HTR-8/SVneo (cell line): Measurements from ENCODE around the gene PYGM.
A peak's percentile ranks its signal among the peaks of the same experiment; 100 is the strongest.

Source experiments
- DNase-seq: peaks from one replicate; pipeline ENCODE4 v3.0.0; 2011; ENCODE audit warnings: low spot score, mixed read lengths; ENCODE audit not compliant: insufficient read length
- FAIRE-seq: peaks from 2 replicates; lab custom pipeline; 2011; peaks lifted over from hg19 to GRCh38; lab: Jason Lieb, UNC

The PYGM gene

GRCh38 chr11:64720640-64721358 lies 39.0 kb downstream of the PYGM start:
- DNase-seq (no peak), FAIRE-seq (no peak)

DNA sequence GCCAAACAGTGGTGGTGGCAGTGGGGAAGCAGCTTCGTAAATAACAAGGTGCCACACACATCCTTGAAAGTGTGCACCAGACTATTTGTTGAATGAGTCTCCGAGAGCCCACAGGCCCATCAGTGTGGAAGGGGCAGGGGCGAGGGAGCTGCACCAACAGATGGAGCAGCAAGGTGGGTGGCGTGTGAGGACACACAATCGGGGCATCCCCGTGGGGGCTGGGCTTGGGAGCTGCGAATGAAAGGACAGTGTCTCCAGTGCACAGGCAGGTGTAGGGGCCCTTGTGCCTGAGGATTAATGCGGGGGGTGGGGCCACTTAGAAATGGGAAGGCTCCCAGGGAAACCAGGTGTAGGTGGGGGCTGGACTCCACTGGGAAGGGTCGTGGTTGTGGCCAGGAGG lies 39.6 kb downstream of the PYGM start:
- DNase-seq (no peak), FAIRE-seq (no peak)

DNA sequence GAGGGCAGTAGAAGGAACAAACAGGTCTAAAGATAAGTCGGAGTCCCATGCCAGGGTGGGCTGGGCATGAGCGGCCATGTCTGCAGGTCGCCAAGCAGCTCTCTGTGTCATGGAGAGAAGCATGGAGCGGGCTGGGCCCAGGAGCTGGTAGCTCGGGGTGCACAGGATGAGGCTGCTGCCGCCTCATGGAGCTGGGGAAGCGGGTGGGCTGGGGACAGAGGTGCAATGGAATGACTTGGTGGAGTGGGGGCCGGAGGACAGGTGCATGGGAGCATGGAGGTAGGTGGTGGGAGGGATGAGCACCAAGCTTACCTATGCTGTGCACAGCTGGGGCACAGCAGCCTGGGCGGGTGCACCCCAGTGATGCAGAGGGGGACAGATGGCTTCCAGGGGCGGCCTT lies 40.4 kb downstream of the PYGM start:
- DNase-seq (no peak), FAIRE-seq (no peak)

DNA sequence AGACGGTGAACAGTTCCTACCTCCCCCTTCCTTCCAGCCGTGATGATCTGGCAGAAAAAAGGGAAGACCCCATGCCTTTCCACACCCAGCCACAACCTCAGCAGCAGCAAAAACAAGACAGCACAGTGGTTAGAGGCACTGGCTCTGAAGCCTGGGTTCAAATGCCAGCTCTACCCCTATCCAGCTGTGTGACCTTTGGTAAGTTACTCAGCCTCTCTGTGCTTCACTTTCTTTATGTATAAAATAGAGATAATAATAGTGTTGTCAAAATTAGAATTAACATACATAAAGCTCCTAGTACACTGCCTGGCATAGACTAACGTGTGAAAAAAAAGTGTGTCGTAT lies 41.0 kb downstream of the PYGM start:
- no peak for DNase-seq
- FAIRE-seq: no peak

GRCh38 chr11:64718084-64718779 lies 41.5 kb downstream of the PYGM start:
- DNase-seq (no peak), FAIRE-seq (no peak)

- DNase-seq (no peak), FAIRE-seq (no peak)
Observed at GRCh38 chr11:64717268-64717578, 42.6 kb downstream of the PYGM start.

GRCh38 chr11:64716473-64717267 lies 43.1 kb downstream of the PYGM start:
- FAIRE-seq (no peak), DNase-seq (no peak)

GRCh38 chr11:64715756-64716472 lies 43.9 kb downstream of the PYGM start:
- DNase-seq (no peak), FAIRE-seq (no peak)

- FAIRE-seq (no peak), DNase-seq (no peak)
Observed at GRCh38 chr11:64715110-64715509, 44.7 kb downstream of the PYGM start.

- no peak for DNase-seq
- FAIRE-seq: no peak
Observed at GRCh38 chr11:64714666-64715065, 45.1 kb downstream of the PYGM start.

DNA sequence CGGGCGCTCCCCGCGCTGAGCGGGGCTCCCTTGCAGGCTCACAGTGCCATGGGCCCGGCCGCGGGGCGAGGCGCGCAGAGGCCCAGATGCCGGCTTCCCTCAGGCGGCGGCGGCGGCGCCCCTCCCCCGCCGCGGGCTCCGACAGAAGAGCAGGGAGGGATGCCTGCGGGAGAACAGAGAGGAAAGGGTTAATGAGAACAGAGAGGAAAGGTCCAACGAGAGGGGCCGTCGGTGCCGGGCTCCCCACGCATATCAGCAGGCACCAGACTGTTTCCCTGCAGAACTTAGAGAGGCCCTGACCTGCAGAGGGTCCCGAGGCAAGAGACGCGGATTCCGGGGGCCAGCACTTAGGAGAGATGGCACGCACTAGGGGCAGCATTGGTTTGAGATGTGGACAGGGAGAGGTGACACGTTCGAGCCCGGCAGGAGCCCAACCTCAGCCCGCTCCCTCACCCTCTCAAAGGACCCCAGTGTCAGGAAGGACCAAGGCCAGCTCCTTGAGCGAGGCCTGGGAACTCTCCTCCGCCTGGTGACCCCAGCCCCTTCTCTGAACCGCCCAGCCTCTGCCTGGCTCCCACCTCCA lies 45.9 kb downstream of the PYGM start:
- DNase-seq: no peak

GRCh38 chr11:64713016-64713707 lies 46.6 kb downstream of the PYGM start:
- DNase-seq (no peak), FAIRE-seq (peak; percentile 74)

More for the DNA sequence above, 45.9 kb downstream of the PYGM start:
- FAIRE-seq: no peak

DNA sequence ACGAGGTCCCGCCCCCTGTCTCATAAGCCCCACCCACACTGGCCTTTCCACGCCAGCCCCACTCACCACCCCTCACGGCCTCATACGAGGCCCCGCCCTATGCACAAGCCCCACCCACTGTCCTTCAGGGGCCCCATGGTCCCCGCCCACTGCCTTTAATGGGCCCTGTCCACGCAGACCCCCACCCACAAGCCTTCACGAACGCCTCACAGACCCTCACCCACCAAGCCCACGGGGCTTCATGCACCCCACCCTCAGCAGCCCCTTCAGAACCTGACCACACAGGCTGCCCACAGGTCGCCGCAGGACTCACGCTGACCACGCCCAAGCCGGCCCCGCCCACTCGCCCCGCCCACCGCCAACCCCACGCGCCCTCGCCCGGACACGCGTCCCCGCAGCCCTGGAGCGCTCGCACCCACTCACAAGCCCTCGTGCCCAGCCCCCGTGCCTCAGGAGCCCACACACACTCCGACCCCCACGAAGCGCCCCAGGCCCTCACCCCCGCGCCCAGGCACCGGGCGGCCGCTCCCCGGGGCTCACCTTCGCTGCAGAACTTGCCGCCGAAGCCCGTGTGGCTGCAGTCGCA lies 47.3 kb downstream of the PYGM start:
- no peak for FAIRE-seq
- no peak for DNase-seq

DNA sequence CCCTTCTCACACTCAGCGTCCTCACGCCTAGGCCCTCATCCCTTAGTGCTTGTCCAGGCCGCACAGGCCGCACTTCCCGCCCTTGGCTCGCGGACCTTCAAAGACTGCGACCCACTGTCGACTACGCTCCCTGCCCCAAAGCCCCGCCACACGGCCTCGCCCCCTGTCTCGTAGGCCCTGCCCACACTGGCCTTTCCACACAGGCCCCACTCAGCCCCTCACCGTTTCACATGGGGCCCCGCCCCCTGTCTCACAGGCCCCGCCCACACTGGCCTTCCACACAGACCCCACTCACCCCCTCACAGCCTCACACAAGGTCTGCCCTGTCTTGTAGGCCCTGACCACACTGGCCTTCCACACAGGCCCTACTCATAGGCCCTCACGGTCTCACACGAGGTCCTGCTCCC lies 47.8 kb downstream of the PYGM start:
- no peak for FAIRE-seq
- DNase-seq: no peak

DNA sequence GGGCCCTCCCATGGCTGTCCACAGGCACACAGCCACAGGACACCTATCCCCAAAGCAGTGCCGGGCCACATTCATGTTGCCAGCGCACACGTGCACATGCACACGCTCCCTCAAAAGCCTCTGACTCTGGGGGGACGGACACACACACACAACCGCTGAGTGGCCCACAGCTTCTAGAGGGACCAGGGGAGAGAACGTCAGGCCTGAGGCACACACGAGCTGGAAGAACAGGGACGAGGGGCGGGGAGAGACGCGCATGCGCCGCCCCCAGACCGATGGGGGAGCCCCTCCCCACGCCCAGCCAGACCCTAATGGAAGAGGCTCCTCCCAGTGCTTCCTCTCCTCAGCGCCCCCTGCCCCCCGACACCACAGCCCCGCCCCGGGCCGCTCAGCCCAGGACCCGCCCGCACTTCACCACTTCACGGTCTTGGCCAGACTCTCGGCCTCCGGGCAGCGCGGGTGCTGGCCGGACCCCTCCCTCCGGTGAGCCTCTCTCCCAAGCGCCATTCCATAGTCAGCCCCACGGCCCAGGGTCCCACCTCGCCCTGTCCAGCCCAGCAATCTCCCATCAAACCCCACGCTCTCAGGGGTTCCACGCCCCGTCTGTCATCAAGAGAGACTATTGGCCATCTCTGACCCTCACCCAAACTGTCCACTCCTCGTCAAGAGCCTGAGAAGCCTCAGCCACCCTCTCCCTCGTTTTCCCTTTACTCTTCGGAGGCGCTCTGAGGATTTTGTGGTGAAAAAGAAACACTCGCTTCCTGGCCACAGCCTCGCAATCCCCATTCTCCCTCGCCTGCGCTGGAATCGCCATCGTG lies 48.4 kb downstream of the PYGM start:
- no peak for DNase-seq
- no peak for FAIRE-seq

DNA sequence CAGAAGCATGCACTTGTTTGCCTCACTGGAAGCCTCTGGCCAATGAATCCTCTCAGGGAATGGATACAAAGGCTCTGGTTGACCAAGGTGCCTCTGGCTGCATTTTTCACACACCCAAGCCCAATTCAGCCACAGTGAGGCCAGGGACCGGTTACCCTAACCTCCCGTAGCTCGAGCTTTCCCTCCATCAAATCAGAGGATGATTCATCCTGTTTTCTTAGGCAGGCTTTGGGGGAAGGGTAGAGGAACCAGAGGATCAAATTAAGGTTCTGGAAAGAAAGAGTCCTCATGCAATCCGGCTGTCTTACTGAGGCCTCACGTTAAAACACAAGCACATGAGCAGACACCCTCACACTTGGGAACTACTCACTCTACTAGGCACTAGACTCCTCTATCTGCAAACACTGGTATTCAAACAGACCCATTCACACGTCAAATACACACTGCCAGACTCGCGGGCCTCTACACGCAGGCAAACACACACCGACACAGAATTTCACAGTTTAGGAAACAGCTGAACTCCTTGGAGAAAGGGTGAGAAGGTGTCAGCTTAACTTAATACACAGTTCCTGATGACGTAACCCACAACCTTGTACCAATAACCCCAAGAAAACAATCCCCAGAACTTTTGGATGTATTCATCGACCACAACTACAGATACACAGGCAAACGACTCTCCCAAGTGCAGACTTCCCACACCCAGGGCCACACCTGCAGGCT lies 49.2 kb downstream of the PYGM start:
- no peak for FAIRE-seq
- DNase-seq: no peak

GRCh38 chr11:64705501-64705900 lies 54.3 kb downstream of the PYGM start:
- DNase-seq (no peak), FAIRE-seq (no peak)

DNA sequence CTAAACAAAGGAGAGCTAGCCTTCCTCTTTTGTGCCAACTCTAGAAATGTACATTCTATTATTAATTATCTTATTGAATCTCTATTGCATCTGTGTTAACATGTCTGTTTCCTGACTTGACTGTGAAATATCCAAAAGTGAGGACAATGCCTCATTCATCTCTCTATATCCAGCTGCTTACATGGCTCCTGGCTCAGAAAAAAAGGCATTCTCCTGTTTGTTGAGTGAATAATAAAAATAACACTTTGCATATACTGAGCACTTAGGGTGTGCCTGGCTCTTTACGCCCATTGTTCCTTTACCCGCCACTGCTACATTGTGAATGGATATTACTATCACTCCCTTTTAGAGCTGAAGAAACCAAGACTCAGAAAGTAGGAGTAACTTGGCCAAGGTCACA lies 56.7 kb downstream of the PYGM start:
- DNase-seq (no peak), FAIRE-seq (no peak)
